ENCODE data around the gene ZNF454. TPM values are rescaled to one million over a fixed set of nuclear protein-coding genes. Genes with fewer than 3 reads are reported as not detected.

The ZNF454 gene
- total RNA-seq, 4 donors from 2014 or later = 0.41 to 4.1 (median 1.6) TPM; not detected in 1

DNA sequence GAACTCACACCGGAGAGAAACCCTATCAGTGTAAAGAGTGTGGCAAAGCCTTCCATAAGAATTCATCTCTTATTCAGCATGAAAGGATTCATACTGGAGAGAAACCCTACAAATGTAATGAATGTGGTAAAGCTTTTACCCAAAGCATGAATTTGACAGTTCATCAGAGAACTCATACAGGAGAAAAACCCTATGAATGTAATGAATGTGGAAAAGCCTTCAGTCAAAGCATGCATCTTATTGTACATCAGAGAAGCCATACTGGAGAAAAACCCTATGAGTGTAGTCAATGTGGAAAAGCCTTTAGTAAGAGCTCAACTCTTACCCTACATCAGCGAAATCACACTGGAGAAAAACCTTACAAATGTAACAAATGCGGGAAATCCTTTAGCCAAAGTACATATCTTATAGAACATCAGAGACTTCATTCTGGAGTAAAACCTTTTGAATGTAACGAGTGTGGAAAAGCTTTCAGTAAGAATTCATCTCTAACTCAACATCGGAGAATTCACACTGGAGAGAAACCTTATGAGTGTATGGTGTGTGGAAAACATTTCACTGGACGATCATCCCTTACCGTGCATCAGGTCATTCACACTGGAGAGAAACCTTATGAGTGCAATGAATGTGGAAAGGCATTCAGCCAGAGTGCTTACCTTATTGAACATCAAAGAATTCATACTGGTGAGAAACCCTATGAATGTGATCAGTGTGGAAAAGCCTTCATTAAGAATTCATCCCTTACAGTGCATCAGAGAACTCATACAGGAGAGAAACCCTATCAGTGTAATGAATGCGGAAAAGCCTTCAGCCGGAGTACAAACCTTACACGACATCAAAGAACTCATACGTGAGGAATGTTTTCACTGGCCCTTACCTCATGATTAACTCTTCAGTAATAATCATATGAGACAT is 8.9 kb upstream of the ZNF454 start:
- Histone ChIP-seq H3K27me3 (no peaks in the 10 kb centered on the region), H3K4me1 (no peaks in the 10 kb centered on the region), H3K9me3 (peaks cover 95% of the 10 kb centered on the region in 2 donors), H3K27ac (no peak overlapping the region), H3K36me3 (peaks cover 0 to 23% (median 10%) of the 10 kb centered on the region in 4 donors), H3K4me3 (no peak overlapping the region)
- 92 to 93% methylated on average over 9 to 11 of the region's 11 CpGs for WGBS, 2 donors (ENCODE audit: low coverage in 1 of 2)
- TF ChIP-seq, protein P1, sequence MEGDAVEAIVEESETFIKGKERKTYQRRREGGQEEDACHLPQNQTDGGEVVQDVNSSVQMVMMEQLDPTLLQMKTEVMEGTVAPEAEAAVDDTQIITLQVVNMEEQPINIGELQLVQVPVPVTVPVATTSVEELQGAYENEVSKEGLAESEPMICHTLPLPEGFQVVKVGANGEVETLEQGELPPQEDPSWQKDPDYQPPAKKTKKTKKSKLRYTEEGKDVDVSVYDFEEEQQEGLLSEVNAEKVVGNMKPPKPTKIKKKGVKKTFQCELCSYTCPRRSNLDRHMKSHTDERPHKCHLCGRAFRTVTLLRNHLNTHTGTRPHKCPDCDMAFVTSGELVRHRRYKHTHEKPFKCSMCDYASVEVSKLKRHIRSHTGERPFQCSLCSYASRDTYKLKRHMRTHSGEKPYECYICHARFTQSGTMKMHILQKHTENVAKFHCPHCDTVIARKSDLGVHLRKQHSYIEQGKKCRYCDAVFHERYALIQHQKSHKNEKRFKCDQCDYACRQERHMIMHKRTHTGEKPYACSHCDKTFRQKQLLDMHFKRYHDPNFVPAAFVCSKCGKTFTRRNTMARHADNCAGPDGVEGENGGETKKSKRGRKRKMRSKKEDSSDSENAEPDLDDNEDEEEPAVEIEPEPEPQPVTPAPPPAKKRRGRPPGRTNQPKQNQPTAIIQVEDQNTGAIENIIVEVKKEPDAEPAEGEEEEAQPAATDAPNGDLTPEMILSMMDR (IDR thresholded peaks at IDR 0.05) = no peak
- no peak for TF ChIP-seq POLR2AphosphoS5 (IDR thresholded peaks at IDR 0.05)
- TF ChIP-seq EP300 (IDR thresholded peaks at IDR 0.05; ENCODE audit: low read depth) = no peak
- TF ChIP-seq POLR2A (IDR thresholded peaks at IDR 0.05) = no peak
- intact Hi-C loops (cut with DNase I; ENCODE audit: low total_unique reads) = no loop called here
- in situ Hi-C loops (cut with MboI; ENCODE audit: low pct_ligation_motif_present in 1 of 4, low pct_unique_long_range_greater_than_20kb in 1 of 4, low sequenced_read_pairs in 3 of 4) = no loop called here
- DNase-seq = no peak

- DNase-seq = no peak
- TF ChIP-seq POLR2AphosphoS5 (IDR thresholded peaks at IDR 0.05) = no peak
- H3K9me3 ChIP-seq = peaks cover 26 to 39% of the 10 kb centered on the region in 2 donors
- in situ Hi-C loops (cut with MboI; ENCODE audit: low pct_ligation_motif_present in 1 of 4, low pct_unique_long_range_greater_than_20kb in 1 of 4, low sequenced_read_pairs in 3 of 4) = no loop called here
- H3K27me3 ChIP-seq = no peaks in the 10 kb centered on the region
- peak overlapping the region; percentile 71 to 82 (median 76) for H3K27ac ChIP-seq
- H3K4me1 ChIP-seq = peaks cover 0 to 4% (median 1%) of the 10 kb centered on the region in 4 donors
- intact Hi-C loops (cut with DNase I; ENCODE audit: low total_unique reads) = no loop called here
- H3K4me3 ChIP-seq = peak overlapping the region; percentile 38 to 62 (median 56)
- WGBS, 2 donors (ENCODE audit: low coverage in 1 of 2) = 40% methylated on average over 21 of the region's 23 CpGs; no CpG with 5 or more reads in 1 of the 2 donors
- H3K36me3 ChIP-seq = no peaks in the 10 kb centered on the region
Measured at GRCh38 chr5:178941361-178941760, 363 bp downstream of the ZNF454 start.

DNA sequence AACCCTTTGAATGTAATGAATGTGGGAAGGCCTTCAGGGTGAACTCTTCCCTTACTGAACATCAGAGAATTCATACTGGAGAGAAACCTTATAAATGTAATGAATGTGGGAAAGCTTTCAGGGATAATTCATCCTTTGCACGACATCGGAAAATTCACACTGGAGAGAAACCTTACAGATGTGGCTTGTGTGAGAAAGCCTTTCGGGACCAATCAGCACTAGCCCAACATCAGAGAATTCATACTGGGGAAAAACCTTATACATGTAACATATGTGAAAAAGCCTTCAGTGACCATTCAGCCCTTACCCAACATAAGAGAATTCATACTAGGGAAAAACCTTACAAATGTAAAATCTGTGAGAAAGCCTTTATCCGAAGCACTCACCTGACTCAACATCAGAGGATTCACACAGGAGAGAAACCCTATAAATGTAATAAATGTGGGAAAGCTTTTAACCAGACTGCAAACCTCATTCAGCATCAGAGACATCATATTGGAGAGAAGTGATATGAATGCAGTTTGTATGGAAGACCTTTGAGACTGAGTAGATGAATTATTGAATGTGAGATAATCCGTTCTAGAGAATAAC is 24.6 kb downstream of the ZNF454 start:
- Histone ChIP-seq H3K36me3 (peaks cover 0 to 37% (median 11%) of the 10 kb centered on the region in 4 donors), H3K27ac (no peak overlapping the region), H3K4me3 (no peak overlapping the region), H3K9me3 (peaks cover 70 to 97% of the 10 kb centered on the region in 2 donors), H3K4me1 (no peaks in the 10 kb centered on the region), H3K27me3 (no peaks in the 10 kb centered on the region)
- DNase-seq = no peak
- TF ChIP-seq POLR2A (IDR thresholded peaks at IDR 0.05) = no peak
- in situ Hi-C loops (cut with MboI; ENCODE audit: low pct_ligation_motif_present in 1 of 4, low pct_unique_long_range_greater_than_20kb in 1 of 4, low sequenced_read_pairs in 3 of 4) (no loop called here), intact Hi-C loops (cut with DNase I; ENCODE audit: low total_unique reads) (no loop called here)
- 92 to 94% methylated on average over 5 of the region's 5 CpGs for WGBS, 2 donors (ENCODE audit: low coverage in 1 of 2)

- H3K4me3 ChIP-seq = no peak overlapping the region
- peaks cover 42 to 82% of the 10 kb centered on the region in 2 donors for H3K9me3 ChIP-seq
- TF ChIP-seq, protein P1 (IDR thresholded peaks at IDR 0.05) = no peak
- no peak for TF ChIP-seq POLR2AphosphoS5 (IDR thresholded peaks at IDR 0.05)
- no peak for TF ChIP-seq POLR2A (IDR thresholded peaks at IDR 0.05)
- TF ChIP-seq EP300 (IDR thresholded peaks at IDR 0.05; ENCODE audit: low read depth) = no peak
- no peaks in the 10 kb centered on the region for H3K27me3 ChIP-seq
- DNase-seq = no peak
- in situ Hi-C loops (cut with MboI; ENCODE audit: low pct_ligation_motif_present in 1 of 4, low pct_unique_long_range_greater_than_20kb in 1 of 4, low sequenced_read_pairs in 3 of 4) = no loop called here
- H3K27ac ChIP-seq = no peak overlapping the region
- intact Hi-C loops (cut with DNase I; ENCODE audit: low total_unique reads) = no loop called here
- no peaks in the 10 kb centered on the region for H3K4me1 ChIP-seq
- 89% methylated on average over 15 of the region's 15 CpGs; no CpG with 5 or more reads in 1 of the 2 donors for WGBS, 2 donors (ENCODE audit: low coverage in 1 of 2)
- H3K36me3 ChIP-seq = no peaks in the 10 kb centered on the region
Measured at GRCh38 chr5:178981381-178981780, 40.4 kb downstream of the ZNF454 start.

DNA sequence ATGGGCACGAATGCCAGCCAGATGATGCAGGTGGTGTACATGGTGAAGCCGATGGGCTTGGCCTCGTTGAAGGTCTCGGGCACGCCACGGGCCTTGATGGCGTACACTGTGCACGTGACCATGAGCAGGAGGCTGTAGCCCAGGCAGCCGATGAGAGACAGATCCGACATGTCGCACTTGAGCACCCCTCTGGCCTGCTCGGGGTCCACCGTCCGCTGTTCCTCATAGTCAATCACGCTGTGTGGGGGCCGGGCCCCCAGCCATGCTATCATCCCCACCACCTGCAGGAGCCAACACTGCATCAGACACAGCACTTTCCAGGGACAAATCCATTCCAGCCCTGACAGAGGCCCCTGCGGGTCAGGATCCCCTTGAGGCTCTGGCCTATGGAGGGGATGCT is 41.9 kb downstream of the ZNF454 start:
- 92 to 100% methylated on average over 1 to 17 of the region's 17 CpGs for WGBS, 2 donors (ENCODE audit: low coverage in 1 of 2)
- Histone ChIP-seq H3K9me3 (peaks cover 33 to 77% of the 10 kb centered on the region in 2 donors), H3K4me3 (no peak overlapping the region), H3K27ac (no peak overlapping the region), H3K4me1 (no peaks in the 10 kb centered on the region), H3K36me3 (no peaks in the 10 kb centered on the region), H3K27me3 (no peaks in the 10 kb centered on the region)
- no peak for DNase-seq
- TF ChIP-seq, protein P1 (IDR thresholded peaks at IDR 0.05) = no peak
- no peak for TF ChIP-seq POLR2AphosphoS5 (IDR thresholded peaks at IDR 0.05)
- intact Hi-C loops (cut with DNase I; ENCODE audit: low total_unique reads) = no loop called here
- in situ Hi-C loops (cut with MboI; ENCODE audit: low pct_ligation_motif_present in 1 of 4, low pct_unique_long_range_greater_than_20kb in 1 of 4, low sequenced_read_pairs in 3 of 4) = no loop called here

All from transverse colon (tissue), 4 donors.